ENCODE data around the gene PLEKHG4B. TPM values are rescaled to one million over a fixed set of nuclear protein-coding genes. Genes with fewer than 3 reads are reported as not detected.
"Not testable (repeated sequence)": the region's sequence is repeated elsewhere in the genome, so short reads cannot be mapped to it uniquely, and the experiment has no call there.

The PLEKHG4B gene
- total RNA-seq, 2 donors from 2014 or later = 0.05 to 0.17 TPM

DNA sequence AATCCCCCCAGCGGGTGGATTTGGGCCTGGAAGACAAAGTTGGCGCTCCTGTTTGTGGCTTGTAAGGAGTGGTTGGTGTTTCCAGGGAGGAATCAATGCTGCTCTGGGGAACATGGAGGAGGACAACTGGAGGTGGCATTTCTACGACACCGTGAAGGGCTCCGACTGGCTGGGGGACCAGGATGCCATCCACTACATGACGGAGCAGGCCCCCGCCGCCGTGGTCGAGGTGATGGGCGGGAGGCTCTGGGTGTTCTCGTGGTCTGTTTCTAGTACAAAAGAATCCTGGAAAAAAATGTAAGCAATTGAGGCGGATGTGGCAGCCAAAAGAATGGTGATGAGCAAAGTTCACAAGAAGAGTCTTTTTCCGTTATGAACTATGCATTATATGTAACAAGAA is 133.4 kb downstream of the PLEKHG4B start:
- H3K9me3 ChIP-seq = no peaks in the 10 kb centered on the region
- H3K27me3 ChIP-seq = no peaks in the 10 kb centered on the region
- DNase-seq = no peak
- no peak overlapping the region for H3K4me3 ChIP-seq
- no peak for TF ChIP-seq CTCF (IDR thresholded peaks at IDR 0.05)
- H3K4me1 ChIP-seq = no peaks in the 10 kb centered on the region
- H3K9ac ChIP-seq (ENCODE audit: low read depth in 2 of 2, low read length in 2 of 2) = no peak overlapping the region
- H3K27ac ChIP-seq = no peak overlapping the region
- intact Hi-C loops (cut with DNase I) = no loop called here
- H3K36me3 ChIP-seq = peaks cover 16% of the 10 kb centered on the region

DNA sequence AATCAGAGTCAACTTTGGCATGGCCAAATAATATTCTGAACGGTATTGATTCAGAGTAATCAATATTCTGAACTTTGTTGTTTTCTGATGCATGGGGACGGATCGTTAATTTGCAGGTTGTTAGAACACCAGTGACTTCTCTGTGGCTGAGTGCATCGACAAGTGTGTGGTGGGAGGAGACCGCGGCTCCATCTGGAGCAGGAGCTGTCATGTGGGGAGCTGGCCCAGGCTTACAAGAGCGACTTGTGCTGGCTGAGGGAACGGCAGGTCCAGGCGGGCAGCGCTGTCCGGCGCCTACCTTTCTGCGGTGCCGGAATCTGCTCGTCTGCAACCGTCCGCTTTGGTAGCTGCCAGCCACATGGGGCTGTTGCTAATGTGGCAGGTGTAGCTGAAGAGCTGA is 135.4 kb downstream of the PLEKHG4B start:
- H3K4me3 ChIP-seq; intact Hi-C loops (cut with DNase I); H3K9ac ChIP-seq (ENCODE audit: low read depth in 2 of 2, low read length in 2 of 2); H3K27ac ChIP-seq; H3K9me3 ChIP-seq; H3K4me1 ChIP-seq; H3K27me3 ChIP-seq; DNase-seq: not testable (repeated sequence)
- H3K36me3 ChIP-seq = peaks cover 16% of the 10 kb centered on the region

DNA sequence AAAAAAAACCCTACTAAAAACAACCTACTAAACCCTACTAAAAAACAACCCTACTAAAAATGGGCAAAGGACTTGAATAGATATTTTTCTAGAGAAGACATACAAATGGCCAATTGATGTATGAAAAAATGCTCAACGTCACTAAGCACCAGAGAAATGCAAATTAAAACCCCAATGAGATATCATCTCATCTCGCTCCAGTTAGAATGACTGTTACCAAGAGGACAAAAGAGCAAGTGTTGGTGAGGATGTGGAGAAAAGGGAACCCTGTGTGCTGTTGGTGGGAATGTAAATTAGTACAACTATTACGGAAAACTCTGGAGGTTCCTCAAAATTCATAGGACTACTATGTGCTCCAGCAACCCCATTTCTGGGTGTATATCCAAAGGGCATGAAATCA is 136.9 kb downstream of the PLEKHG4B start:
- Histone ChIP-seq H3K9ac (ENCODE audit: low read depth in 2 of 2, low read length in 2 of 2) (no peak overlapping the region), H3K36me3 (peaks cover 16% of the 10 kb centered on the region), H3K27ac (no peak overlapping the region), H3K4me3 (no peak overlapping the region), H3K27me3 (no peaks in the 10 kb centered on the region), H3K4me1 (no peaks in the 10 kb centered on the region), H3K9me3 (no peaks in the 10 kb centered on the region)
- no peak for DNase-seq
- no peak for TF ChIP-seq CTCF (IDR thresholded peaks at IDR 0.05)
- intact Hi-C loops (cut with DNase I) = no loop called here

- no peak for TF ChIP-seq CTCF (IDR thresholded peaks at IDR 0.05)
- intact Hi-C loops (cut with DNase I) = no loop called here
- H3K27ac ChIP-seq = no peak overlapping the region
- no peak overlapping the region for H3K9ac ChIP-seq (ENCODE audit: low read depth in 2 of 2, low read length in 2 of 2)
- peaks cover 4% of the 10 kb centered on the region for H3K36me3 ChIP-seq
- no peak overlapping the region for H3K4me3 ChIP-seq
- H3K4me1 ChIP-seq = no peaks in the 10 kb centered on the region
- DNase-seq = no peak
- H3K27me3 ChIP-seq = no peaks in the 10 kb centered on the region
- no peaks in the 10 kb centered on the region for H3K9me3 ChIP-seq
Measured at GRCh38 chr5:230711-231110, 138.7 kb downstream of the PLEKHG4B start.

- DNase-seq = no peak
- H3K4me1 ChIP-seq = no peaks in the 10 kb centered on the region
- H3K36me3 ChIP-seq = peaks cover 4% of the 10 kb centered on the region
- H3K4me3 ChIP-seq = no peak overlapping the region
- no peak overlapping the region for H3K9ac ChIP-seq (ENCODE audit: low read depth in 2 of 2, low read length in 2 of 2)
- intact Hi-C loops (cut with DNase I) = no loop called here
- H3K27me3 ChIP-seq = no peaks in the 10 kb centered on the region
- TF ChIP-seq CTCF (IDR thresholded peaks at IDR 0.05) = no peak
- H3K27ac ChIP-seq = no peak overlapping the region
- H3K9me3 ChIP-seq = no peaks in the 10 kb centered on the region
Measured at GRCh38 chr5:231661-232060, 139.7 kb downstream of the PLEKHG4B start.

GRCh38 chr5:233426-233825 is 141.5 kb downstream of the PLEKHG4B start:
- not testable (repeated sequence) for H3K27ac ChIP-seq

GRCh38 chr5:234450-234849 is 142.5 kb downstream of the PLEKHG4B start:
- H3K4me3 ChIP-seq = no peak overlapping the region
- H3K4me1 ChIP-seq = no peaks in the 10 kb centered on the region
- intact Hi-C loops (cut with DNase I) = no loop called here
- no peak overlapping the region for H3K27ac ChIP-seq
- H3K27me3 ChIP-seq = no peaks in the 10 kb centered on the region
- TF ChIP-seq CTCF (IDR thresholded peaks at IDR 0.05) = no peak
- no peaks in the 10 kb centered on the region for H3K9me3 ChIP-seq
- H3K9ac ChIP-seq (ENCODE audit: low read depth in 2 of 2, low read length in 2 of 2) = no peak overlapping the region
- DNase-seq = no peak
- H3K36me3 ChIP-seq = no peaks in the 10 kb centered on the region

More at GRCh38 chr5:233426-233825, 141.5 kb downstream of the PLEKHG4B start:
- intact Hi-C loops (cut with DNase I); H3K27me3 ChIP-seq; H3K9me3 ChIP-seq; H3K9ac ChIP-seq (ENCODE audit: low read depth in 2 of 2, low read length in 2 of 2); H3K4me3 ChIP-seq; H3K36me3 ChIP-seq; DNase-seq; H3K4me1 ChIP-seq: not testable (repeated sequence)

DNA sequence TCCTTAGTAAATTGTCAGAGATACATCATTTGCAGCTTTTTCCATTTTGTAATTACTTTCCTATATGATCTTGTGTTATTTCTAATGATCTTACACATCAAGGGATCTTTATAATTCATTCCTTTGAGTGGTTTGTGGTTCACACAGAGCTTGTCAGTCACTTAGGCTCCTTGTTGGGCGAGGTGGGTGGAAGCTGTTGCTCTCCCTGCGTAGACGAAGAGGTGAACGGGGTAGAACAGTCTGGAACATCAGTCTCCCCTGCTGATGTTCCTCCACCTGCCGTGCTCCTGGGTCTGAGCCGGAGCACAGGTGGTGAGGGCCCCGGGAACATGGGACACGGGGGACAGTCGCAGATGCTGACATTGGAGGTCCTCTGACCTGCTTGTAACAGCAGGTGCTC is 143.6 kb downstream of the PLEKHG4B start:
- intact Hi-C loops (cut with DNase I); H3K4me1 ChIP-seq; H3K27me3 ChIP-seq; H3K36me3 ChIP-seq; H3K9me3 ChIP-seq; H3K9ac ChIP-seq (ENCODE audit: low read depth in 2 of 2, low read length in 2 of 2); H3K4me3 ChIP-seq; H3K27ac ChIP-seq; DNase-seq: not testable (repeated sequence)

GRCh38 chr5:237931-238330 is 146.0 kb downstream of the PLEKHG4B start:
- H3K9ac ChIP-seq (ENCODE audit: low read depth in 2 of 2, low read length in 2 of 2); intact Hi-C loops (cut with DNase I); DNase-seq; H3K4me3 ChIP-seq; H3K27ac ChIP-seq; H3K9me3 ChIP-seq; H3K27me3 ChIP-seq; H3K4me1 ChIP-seq: not testable (repeated sequence)
- peaks cover 12% of the 10 kb centered on the region for H3K36me3 ChIP-seq

Data from colonic mucosa (tissue), 4 donors.